Uterus (tissue), 2 donors: ENCODE measurements around the gene MAD1L1.

Experiments used
- CTCF ChIP-seq, 4 experiments: fragments of 200-600 bp in 2 of 4; fragments of 450-650 bp in 2 of 4; sonication (generic) in 2 of 4; IDR thresholded peaks; one replicate each; pipeline ENCODE4 v1.5.1; 2016 to 2019; ENCODE audit warnings: antibody characterized with exemption in 4 of 4, mild to moderate bottlenecking in 2 of 4, moderate library complexity in 1 of 4
- POLR2A ChIP-seq, 2 donors: fragments of 450-650 bp; IDR thresholded peaks; one replicate each; pipeline ENCODE4 v1.6.1; 2016; ENCODE audit warnings: antibody characterized with exemption in 2 of 2, mild to moderate bottlenecking in 1 of 2, moderate library complexity in 1 of 2

GRCh38 chr7:2173189-2173827 lies 59.4 kb downstream of the MAD1L1 start:
- TF ChIP-seq CTCF (IDR thresholded peaks at IDR 0.05) (no peak), POLR2A (IDR thresholded peaks at IDR 0.05) (no peak)
